DND-41 (cell line): Measurements from ENCODE around the gene KIF14.

Source experiments
- ATAC-seq: fragments of 200-7000 bp; cut with Tn5 transposase; 3 replicates; pipeline ENCODE4 v1.9.1; 2021; ENCODE audit warnings: low read depth; ENCODE audit not compliant: insufficient read depth
- DNase-seq: peaks from one replicate; pipeline ENCODE4 v3.0.0-alpha.2; 2020
- H2AFZ ChIP-seq: 2 replicates; pipeline ENCODE4 v1.6.0; 2012; ENCODE audit warnings: low read depth, low read length
- H3K27ac ChIP-seq: 2 replicates; pipeline ENCODE4 v1.5.1; 2012; ENCODE audit warnings: low read length, inconsistent platforms
- H3K27me3 ChIP-seq: fragments of 200-600 bp; sonication (generic); 2 replicates; pipeline ENCODE4 v1.6.0; 2012; ENCODE audit warnings: low read length, mild to moderate bottlenecking, inconsistent platforms; ENCODE audit not compliant: insufficient read depth, poor library complexity
- H3K36me3 ChIP-seq: 2 replicates; pipeline ENCODE4 v1.5.1; 2012; ENCODE audit warnings: low read length, inconsistent platforms; ENCODE audit not compliant: insufficient read depth
- H3K4me1 ChIP-seq: 2 replicates; pipeline ENCODE4 v1.5.1; 2012; ENCODE audit warnings: mild to moderate bottlenecking, low read length; ENCODE audit not compliant: insufficient read depth
- H3K4me2 ChIP-seq: 2 replicates; pipeline ENCODE4 v1.6.0; 2012; ENCODE audit warnings: mild to moderate bottlenecking, moderate library complexity, low read length, inconsistent platforms; ENCODE audit not compliant: insufficient read depth
- H3K4me3 ChIP-seq, 2 experiments: fragments of 200-600 bp in 1 of 2; shearing (Covaris generic) in 1 of 2; 2 replicates each; pipeline ENCODE4 v1.5.1; 2012 to 2016; ENCODE audit warnings: inconsistent platforms in 2 of 2, low read length in 2 of 2, mild to moderate bottlenecking in 2 of 2, low read depth in 1 of 2, moderate library complexity in 1 of 2
- H3K79me2 ChIP-seq: 2 replicates; pipeline ENCODE4 v1.6.0; 2012; ENCODE audit warnings: low read length, inconsistent platforms; ENCODE audit not compliant: insufficient read depth
- H3K9ac ChIP-seq: 2 replicates; pipeline ENCODE4 v1.6.0; 2012; ENCODE audit warnings: low read depth, mild to moderate bottlenecking, inconsistent platforms, low read length, moderate library complexity
- H3K9me3 ChIP-seq: 2 replicates; pipeline ENCODE4 v1.5.1; 2012; ENCODE audit warnings: low read length, moderate library complexity, mild to moderate bottlenecking, inconsistent platforms; ENCODE audit not compliant: insufficient read depth, severe bottlenecking
- H4K20me1 ChIP-seq: 2 replicates; pipeline ENCODE4 v1.6.0; 2012; ENCODE audit warnings: low read length; ENCODE audit not compliant: insufficient read depth
- CTCF ChIP-seq: IDR thresholded peaks from 2 replicates; pipeline ENCODE4 v1.5.1; 2012; ENCODE audit warnings: borderline replicate concordance, low read length, moderate library complexity, mild to moderate bottlenecking; ENCODE audit not compliant: poor library complexity, severe bottlenecking; ENCODE audit errors: extremely low read depth
- EZH2 ChIP-seq: IDR thresholded peaks from 3 replicates; pipeline ENCODE4 v1.6.1; 2012; ENCODE audit warnings: borderline replicate concordance, low read depth, mild to moderate bottlenecking, moderate library complexity, low read length, inconsistent platforms; ENCODE audit not compliant: severe bottlenecking

Gene KIF14

GRCh38 chr1:200546577-200546976 lies 74.0 kb downstream of the KIF14 start:
- H4K20me1 ChIP-seq, result no peaks in the 10 kb centered on the region
- ATAC-seq (peak; percentile 54; the same call in 2 of the 3 replicates), DNase-seq (no peak)
- H3K9ac ChIP-seq, result no peak overlapping the region
- no peaks in the 10 kb centered on the region for H3K4me1 ChIP-seq
- H3K9me3 ChIP-seq, result no peaks in the 10 kb centered on the region
- no peak overlapping the region for H3K4me2 ChIP-seq
- no peak for TF ChIP-seq EZH2
- TF ChIP-seq CTCF, result no peak
- no peak overlapping the region for H3K4me3 ChIP-seq
- H3K27me3 ChIP-seq, result no peaks in the 10 kb centered on the region
- H3K27ac ChIP-seq, result no peak overlapping the region
- no peaks in the 10 kb centered on the region for H3K79me2 ChIP-seq
- H3K36me3 ChIP-seq, result peaks cover 4% of the 10 kb centered on the region; the same call in 1 of the 2 replicates
- H2AFZ ChIP-seq, result no peak overlapping the region

- ATAC-seq, result no peak
- no peaks in the 10 kb centered on the region for H3K4me1 ChIP-seq
- no peak for TF ChIP-seq CTCF
- TF ChIP-seq EZH2, result no peak
- H3K79me2 ChIP-seq, result no peaks in the 10 kb centered on the region
- H3K4me3 ChIP-seq, result no peak overlapping the region
- H3K4me2 ChIP-seq, result no peak overlapping the region
- DNase-seq, result no peak
- no peak overlapping the region for H3K27ac ChIP-seq
- H4K20me1 ChIP-seq, result no peaks in the 10 kb centered on the region
- no peaks in the 10 kb centered on the region for H3K36me3 ChIP-seq
- no peak overlapping the region for H3K9ac ChIP-seq
- H2AFZ ChIP-seq, result no peak overlapping the region
- H3K9me3 ChIP-seq, result no peaks in the 10 kb centered on the region
- no peaks in the 10 kb centered on the region for H3K27me3 ChIP-seq
These were observed 78.4 kb downstream of the KIF14 start for GRCh38 chr1:200542162-200542561.

- no peaks in the 10 kb centered on the region for H4K20me1 ChIP-seq
- no peaks in the 10 kb centered on the region for H3K36me3 ChIP-seq
- DNase-seq (no peak), ATAC-seq (no peak)
- no peak overlapping the region for H3K27ac ChIP-seq
- H3K27me3 ChIP-seq, result no peaks in the 10 kb centered on the region
- H3K9me3 ChIP-seq, result no peaks in the 10 kb centered on the region
- no peak overlapping the region for H3K4me3 ChIP-seq
- no peak overlapping the region for H3K4me2 ChIP-seq
- no peak overlapping the region for H2AFZ ChIP-seq
- no peaks in the 10 kb centered on the region for H3K4me1 ChIP-seq
- no peaks in the 10 kb centered on the region for H3K79me2 ChIP-seq
- no peak overlapping the region for H3K9ac ChIP-seq
- no peak for TF ChIP-seq CTCF
These were observed 80.3 kb downstream of the KIF14 start for GRCh38 chr1:200540281-200540680.

- no peak overlapping the region for H3K4me3 ChIP-seq
- no peak for TF ChIP-seq CTCF
- TF ChIP-seq EZH2, result no peak
- no peaks in the 10 kb centered on the region for H3K79me2 ChIP-seq
These were observed 82.4 kb downstream of the KIF14 start for GRCh38 chr1:200538179-200538578.

More at GRCh38 chr1:200538179-200538578, 82.4 kb downstream of the KIF14 start:
- H4K20me1 ChIP-seq, result no peaks in the 10 kb centered on the region
- ATAC-seq, result no peak
- no peak overlapping the region for H3K4me2 ChIP-seq
- no peak overlapping the region for H3K27ac ChIP-seq
- DNase-seq, result no peak
- H3K9me3 ChIP-seq, result no peaks in the 10 kb centered on the region
- no peaks in the 10 kb centered on the region for H3K36me3 ChIP-seq
- H3K27me3 ChIP-seq, result no peaks in the 10 kb centered on the region
- H3K4me1 ChIP-seq, result no peaks in the 10 kb centered on the region
- no peak overlapping the region for H2AFZ ChIP-seq
- H3K9ac ChIP-seq, result no peak overlapping the region
